NCI-H146 treated with DMSO at 0.1 percent for 48 hours (cell line): ENCODE data around the gene CNOT2.
"Not testable (repeated sequence)": the region's sequence is repeated elsewhere in the genome, so short reads cannot be mapped to it uniquely, and the experiment has no call there.

ENCODE experiments used
- DNase-seq: peaks from one replicate; lab custom pipeline; 2025; ENCODE audit not compliant: unreplicated experiment; lab: John Stamatoyannopoulos, UW

The CNOT2 gene

DNA sequence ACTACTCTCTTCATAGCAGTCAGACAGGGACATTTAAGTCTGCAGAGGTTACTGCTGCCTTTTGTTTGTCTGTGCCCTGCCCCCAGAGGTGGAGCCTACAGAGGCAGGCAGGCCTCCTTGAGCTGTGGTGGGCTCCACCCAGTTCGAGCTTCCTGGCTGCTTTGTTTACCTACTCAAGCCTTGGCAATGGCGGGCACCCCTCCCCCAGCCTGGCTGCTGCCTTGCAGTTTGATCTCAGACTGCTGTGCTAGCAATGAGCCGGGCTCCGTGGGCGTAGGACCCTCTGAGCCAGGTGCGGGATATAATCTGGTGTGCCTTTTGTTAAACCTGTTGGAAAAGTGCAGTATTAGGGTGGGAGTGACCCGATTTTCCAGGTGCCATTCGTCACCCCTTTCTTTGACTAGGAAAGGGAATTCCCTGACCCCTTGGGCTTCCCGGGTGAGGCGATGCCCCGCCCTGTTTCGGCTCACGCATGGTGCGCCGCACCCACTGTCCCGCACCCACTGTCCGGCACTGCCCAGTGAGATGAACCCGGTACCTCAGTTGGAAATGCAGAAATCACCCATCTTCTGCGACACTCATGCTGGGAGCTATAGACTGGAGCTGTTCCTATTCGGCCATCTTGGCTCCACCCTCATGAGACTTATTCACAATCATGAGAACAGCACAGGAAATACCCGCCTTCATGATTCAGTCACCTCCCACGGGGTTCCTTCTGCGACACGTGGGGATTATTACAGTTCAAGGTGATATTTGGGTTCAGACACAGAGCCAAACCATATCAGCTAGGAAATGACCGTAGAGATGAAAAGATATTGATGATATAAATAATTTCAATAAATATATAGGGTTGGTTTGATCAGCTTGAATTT, 61.7 kb downstream of the CNOT2 start:
- DNase-seq = not testable (repeated sequence)

DNA sequence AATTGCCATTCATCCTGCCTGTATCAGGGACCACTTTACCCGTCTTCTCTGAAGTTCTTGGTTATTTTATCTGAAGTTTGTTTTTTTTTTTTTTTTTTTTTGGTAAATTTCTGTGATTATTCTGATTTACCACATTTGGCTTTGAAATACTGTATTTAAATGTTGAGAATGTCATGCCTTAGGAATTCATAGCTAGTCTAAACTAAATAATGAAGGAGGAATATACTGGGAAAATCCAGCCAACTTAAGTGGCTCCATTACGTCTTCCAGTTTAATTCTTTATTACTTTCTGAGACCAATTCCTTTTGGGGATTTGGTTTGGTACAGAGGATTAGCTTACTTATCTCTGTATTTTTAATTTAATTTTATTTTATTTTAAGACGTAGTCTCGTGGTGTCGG, 62.6 kb downstream of the CNOT2 start:
- DNase-seq = no peak

DNA sequence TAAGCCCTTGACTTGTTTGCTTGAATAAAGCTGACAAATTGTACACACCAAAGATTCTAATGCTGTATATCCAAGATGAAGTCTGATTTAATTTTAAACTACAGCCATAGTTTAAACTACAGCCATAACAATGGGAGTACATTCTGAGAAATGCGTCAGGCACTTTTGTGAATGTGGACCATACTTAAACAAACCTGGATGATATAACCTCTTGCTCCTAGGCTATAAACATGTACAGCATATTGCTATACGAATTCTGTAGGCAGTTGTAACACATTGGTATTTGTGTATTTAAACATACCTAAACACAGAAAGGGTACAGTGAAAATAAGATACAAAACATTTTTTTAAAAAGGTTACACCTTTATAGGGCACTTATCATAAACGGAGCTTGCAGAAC, 63.4 kb downstream of the CNOT2 start:
- no peak for DNase-seq

DNA sequence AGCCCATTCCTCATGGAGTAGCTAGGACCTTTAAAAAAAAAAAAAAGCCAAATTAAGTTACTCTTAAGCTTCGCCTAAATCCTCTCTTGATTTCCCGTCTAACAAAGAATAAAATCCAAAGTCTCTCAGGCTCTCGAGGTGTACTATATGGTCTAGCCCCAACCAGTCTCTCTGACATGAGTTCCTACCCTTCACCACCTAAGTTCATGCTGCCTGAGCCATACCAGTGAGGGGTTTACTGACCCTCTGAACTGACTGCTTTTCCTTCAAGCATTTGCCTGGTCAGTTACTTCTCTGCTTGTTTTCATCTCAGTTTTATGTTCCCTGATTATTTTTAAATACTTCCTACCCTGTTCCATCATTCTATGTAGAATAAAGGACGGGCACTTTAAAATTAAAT, 64.6 kb downstream of the CNOT2 start:
- DNase-seq = no peak

DNA sequence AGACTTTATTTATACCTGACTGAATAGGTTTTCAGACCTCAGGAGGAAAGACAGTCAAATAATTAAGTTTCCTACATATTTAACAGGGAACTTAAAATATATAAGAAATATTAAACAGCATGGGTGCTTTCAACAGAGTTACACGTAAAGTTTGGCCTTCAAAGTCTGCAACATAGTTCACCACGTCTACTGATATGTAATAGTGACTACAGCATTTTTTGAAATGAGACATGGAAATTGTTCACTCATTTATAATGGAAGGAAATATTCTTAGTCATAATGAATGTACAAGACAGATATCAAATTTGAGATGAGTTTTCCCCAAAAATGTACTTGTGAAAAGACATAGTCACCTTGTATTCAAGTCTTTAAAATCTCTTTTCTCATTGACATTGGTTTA, 66.1 kb downstream of the CNOT2 start:
- DNase-seq = no peak

DNA sequence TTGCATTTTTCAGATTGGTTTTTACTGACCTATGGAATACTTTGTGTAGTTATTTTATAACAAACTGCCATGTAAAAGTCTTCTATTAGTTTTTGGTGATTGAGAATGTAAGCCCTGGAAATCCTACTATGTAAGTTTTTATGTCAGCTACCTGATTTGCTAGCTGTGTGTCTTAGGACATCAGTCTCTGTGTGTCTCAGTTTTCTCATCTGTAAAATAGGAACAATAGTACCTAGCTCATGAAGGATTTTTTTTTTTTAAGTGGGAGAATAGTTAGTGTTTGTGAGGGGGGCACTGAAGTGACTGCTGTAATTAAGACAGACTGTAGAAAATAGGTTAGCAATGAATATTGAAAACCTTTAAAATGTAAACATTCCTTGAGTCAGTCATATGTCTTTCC, 70.9 kb downstream of the CNOT2 start:
- DNase-seq = no peak

DNA sequence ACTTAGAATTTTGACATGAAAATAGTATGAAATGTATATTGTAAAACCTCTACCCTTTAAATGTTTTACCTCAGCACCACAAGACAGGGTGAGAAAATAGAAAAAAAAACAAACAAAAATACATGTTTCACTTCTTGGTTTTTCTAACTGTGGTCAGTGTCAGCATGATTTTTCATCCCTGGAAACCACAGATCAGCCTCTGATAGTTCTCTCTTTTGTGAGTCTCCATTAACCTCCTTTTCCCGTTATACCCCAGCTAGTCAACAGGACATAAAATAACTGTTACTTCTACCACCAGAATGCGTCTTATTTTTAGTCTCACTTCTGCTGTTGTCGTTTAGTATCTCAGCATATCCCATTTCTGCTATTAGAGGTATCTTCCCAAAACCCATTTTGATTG, 74.5 kb downstream of the CNOT2 start:
- no peak for DNase-seq

DNA sequence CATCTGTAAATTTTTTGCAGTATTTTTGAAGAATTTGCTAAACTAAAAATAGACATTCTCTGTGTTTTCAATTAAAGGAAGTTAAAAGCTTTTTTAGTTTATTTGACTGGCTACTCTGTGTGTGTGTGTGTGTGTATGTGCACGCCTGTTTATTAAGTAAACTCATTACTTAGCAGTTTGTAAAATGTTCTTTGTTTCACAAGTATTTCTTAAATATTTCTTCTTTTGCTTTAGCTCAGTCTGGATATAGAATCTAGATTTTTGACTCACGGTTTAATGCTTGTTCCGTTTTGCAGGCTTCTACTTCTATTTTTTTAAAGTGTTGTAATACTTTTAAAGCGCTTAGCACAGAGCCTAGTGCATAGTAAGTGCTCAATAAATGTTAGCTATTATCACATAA, 76.4 kb downstream of the CNOT2 start:
- no peak for DNase-seq

DNA sequence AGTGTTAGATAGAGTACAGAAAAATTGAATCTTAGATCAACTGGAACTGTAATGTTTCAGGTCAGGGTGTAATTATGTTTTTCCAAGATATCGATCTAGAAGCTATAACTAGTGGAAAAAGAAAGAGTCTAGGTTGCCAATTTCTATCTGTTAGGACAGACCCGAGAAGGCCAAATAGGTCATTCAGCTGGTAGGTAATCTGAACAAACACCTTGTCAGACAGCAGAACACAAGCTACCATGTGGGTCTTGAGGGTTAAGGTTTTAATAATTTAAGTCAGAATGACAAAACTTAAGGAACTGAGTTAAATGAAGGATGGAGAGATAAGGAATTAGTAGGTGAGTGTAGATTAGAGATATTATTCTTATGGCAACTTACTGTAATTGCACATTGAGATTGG, 78.0 kb downstream of the CNOT2 start:
- DNase-seq = no peak

DNA sequence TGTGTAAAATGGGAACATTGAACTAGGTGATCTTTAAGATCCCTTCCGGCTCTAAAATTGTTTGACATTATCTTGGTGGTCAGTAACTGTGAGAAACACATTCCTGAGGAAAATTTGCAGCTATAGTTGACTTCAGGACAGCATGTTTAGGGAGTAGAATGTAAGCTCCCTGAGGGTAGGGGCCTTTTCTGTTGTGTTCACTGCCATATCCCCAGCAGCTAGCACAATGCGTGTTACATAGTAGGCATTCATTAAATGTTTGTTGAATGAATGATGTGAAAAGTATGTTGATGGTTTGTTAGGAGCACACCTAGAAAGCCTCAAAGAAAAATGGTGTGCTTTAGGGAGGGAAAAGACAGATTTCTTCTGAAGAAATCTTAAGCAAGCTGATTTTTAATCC, 84.3 kb downstream of the CNOT2 start:
- no peak for DNase-seq

DNA sequence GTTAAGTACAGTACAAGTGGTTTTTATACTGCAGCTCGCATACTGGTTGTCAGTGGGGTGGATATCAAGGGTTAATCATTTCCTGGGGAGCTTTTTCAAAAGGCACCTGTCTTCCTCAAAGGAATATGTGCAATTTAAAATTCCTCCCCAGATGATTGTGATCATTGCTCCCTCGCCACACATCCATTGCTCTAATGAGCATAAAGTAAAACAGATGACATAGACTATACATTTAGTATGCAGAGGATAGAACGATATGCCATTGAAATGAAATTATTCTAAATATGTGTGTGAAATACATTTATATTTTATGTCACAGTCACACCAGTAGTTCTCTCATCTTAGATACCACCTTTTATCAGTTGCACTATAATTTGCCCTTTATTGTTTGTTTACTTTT, 86.5 kb downstream of the CNOT2 start:
- peak; percentile 53 for DNase-seq

DNA sequence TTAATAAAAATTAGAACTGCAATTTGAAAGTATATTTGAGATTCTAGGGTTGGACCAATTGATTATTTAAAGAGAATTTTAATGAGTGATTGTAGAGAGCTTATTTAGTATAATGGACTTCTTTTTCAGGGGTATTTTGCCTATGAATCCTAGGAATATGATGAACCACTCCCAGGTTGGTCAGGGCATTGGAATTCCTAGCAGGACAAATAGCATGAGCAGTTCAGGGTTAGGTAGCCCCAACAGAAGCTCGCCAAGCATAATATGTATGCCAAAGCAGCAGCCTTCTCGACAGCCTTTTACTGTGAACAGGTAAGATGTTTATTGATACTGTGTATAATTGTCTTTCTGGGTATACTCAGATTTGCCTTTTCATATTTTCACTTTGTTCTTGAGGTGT, 86.9 kb downstream of the CNOT2 start:
- no peak for DNase-seq

DNA sequence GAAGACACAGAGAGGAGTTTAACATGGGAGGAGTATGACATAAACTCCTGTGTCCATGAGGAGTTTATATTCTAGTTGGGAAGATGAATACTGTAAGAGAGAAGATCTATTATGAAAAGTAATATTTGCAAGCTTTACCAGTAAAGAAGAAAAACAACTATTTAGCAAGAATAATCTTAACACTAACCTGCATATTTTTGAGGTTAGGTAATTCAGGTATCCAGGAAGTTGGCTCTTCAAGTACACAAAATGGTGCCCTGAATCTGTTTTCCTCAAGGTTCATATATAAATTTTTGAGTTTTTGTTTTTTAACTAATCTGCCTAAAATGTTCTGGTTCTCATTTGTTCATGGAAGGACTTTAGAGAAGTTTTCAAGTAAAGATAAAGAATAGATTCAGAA, 89.0 kb downstream of the CNOT2 start:
- no peak for DNase-seq

DNA sequence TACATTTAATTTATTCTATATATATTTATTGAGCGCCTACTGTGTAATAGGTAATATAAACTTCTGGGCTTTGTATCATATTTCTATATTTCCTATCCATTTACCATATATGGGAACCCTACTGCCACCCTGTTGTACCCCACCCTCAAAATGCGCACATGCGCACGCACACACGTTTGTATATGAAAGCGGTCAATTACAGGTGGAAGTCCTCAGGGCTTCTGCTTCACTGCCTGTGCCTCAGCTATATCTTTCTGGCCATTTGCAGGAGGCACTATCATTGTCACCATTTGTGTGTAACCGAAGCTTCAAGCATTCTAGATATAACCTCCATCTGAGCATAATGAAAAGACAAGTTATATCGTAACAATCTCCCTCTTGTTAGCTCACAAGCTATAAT, 91.5 kb downstream of the CNOT2 start:
- no peak for DNase-seq

DNA sequence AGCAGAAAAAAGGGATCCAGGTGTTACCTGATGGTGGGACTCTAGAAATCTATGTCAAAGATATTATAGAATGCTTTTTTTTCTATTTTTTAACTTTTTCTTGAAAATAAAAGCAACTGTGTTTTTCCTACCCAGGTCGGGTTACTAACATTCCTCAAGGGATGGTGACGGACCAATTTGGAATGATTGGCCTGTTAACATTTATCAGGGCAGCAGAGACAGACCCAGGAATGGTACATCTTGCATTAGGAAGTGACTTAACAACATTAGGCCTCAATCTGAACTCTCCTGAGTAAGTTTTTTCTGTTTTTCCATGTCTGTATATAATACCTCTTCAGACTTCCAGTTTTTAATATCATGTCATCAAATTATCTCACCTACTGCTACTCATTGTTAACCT, 95.3 kb downstream of the CNOT2 start:
- DNase-seq = no peak

DNA sequence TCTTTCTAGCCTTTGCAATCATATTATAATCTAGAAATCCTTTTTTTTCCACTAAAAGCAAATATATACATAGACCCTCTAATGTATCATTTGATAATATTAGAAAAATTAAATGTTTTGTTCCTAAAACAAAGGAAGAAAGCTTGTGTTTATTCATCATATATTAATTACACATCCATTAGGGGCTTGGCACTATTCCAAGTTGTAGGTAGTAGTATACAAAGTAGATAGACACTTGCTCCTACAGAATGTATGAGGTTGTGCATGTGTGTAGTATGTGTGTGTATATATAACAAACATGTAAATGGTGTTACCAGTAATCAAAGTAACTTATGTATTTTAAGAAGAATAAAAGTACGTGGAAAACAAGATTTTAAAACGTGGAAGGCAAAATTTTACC, 107.8 kb downstream of the CNOT2 start:
- DNase-seq = no peak

DNA sequence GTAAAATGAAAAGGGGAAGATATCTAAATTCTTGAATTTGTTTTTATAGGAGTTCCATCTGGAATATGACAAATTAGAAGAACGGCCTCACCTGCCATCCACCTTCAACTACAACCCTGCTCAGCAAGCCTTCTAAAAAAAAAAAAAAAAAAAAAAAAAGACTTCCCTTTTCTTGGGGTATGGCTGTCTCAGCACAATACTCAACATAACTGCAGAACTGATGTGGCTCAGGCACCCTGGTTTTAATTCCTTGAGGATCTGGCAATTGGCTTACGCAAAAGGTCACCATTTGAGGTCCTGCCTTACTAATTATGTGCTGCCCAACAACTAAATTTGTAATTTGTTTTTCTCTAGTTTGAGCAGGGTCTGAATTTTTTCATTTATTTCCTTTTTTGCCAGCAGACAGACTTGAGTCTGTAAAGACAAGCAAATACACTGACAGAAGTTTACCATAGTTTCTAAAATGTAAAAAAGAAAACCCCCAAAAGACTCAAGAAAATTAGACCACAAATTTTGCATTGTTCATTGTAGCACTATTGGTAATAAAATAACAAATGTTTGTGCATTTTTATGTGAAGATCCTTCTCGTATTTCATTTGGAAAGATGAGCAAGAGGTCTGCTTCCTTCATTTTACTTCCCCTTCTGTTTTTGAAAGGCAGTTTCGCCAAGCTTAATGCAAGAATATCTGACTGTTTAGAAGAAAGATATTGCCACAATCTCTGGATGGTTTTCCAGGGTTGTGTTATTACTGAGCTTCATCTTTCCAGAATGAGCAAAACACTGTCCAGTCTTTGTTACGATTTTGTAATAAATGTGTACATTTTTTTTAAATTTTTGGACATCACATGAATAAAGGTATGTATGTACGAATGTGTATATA, 110.8 kb downstream of the CNOT2 start:
- no peak for DNase-seq

DNA sequence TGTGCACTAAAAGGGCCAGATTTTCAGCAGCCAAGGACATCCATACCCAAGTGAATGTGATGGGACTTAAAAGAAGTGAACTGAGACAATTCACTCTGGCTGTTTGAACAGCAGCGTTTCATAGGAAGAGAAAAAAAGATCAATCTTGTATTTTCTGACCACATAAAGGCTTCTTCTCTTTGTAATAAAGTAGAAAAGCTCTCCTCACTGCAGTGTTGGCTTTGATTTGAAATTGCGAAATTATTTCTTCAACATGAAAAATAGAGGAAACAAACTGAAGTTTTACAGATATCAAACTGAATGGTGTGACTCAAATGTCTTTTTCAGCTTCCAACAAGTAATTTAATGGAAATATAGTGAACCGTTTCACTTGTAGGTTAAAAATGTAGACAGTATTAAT, 111.6 kb downstream of the CNOT2 start:
- no peak for DNase-seq

DNA sequence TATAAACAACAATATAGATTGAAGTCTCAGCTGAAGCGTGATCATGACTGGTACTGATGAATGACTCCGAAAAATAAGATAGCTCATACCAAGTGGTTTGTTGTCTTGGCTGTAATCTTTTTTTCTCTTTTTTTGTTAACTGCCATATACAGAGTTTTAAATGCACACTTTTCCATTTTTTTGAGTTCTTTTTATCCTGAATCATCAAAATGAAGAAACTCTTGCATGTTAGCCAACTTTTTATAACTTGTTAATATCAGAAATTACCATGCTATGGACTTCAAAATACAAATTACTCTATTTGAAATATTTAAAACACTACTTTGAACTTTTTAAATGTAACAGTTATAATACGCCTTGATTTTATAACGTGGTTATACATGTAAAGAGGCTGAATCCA, 112.7 kb downstream of the CNOT2 start:
- no peak for DNase-seq

DNA sequence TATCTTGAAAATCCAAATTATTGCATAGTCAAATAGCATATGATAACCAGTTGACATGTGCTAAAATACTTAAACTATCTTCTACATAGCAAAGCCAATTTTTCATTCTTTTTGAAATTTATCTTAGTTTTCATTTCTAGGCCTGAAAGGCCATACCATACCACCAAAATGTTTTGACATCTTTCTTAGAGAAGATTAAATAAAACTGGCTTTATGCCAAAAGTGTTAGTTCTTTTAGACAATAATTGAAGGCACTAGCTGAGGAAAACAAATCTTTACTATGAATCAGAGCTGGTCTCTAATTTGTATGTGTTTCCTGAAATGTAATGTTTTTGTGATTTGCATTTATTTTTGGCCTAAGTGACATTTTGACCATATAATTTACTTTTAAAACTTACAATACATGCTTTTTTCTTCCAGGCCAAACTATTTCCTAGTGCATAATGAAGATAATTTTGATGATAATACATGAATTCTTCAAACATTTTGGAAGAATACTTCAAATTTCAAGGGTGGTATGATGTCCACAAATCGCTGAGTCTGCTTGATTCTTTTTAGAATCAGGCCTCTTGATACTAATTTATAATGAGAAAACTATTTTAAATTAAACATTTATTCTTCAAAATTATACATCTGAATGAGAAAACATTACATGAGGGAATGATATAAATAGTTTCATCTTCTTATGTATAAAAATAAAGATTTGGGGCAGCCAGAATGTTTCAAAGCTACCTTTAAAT, 116.4 kb downstream of the CNOT2 start:
- DNase-seq = no peak

DNA sequence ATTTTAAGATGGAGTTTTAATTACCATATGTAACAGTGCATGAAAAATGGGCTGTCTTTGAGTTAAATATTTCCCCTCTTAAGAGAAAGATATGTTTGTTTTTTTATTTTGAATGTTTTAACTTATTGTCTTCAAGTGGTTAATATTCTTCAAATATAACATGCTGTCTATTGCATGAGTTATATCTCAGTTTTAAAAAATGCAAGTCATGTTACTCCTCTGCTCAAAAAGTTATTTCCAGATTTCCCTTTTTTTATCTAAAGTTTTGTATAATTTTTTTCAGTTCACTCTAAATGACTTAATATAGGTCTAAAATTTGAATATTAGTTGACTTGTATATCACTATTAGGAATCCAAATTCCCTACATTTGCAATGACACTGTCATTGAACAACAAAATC, 117.0 kb downstream of the CNOT2 start:
- no peak for DNase-seq
